HCT116 (cell line): Measurements from ENCODE around the gene ART5. TPM values are rescaled to one million over a fixed set of nuclear protein-coding genes. Genes with fewer than 3 reads are reported as not detected.
A peak's percentile ranks its signal among the peaks of the same experiment; 100 is the strongest.
"Not testable (repeated sequence)": the region's sequence is repeated elsewhere in the genome, so short reads cannot be mapped to it uniquely, and the experiment has no call there.

Experiments used
- ATAC-seq: fragments of 200-7000 bp; cut with Tn5 transposase; 2 replicates; pipeline ENCODE4 v1.9.1; 2020; ENCODE audit warnings: mild to moderate bottlenecking, moderate library complexity
- BruUV-seq: library from RNA; stranded (reverse); fragments of 400-500 nt; replicated peaks from 2 replicates; lab custom pipeline; 2021; lab: Mats Ljungman, UMichigan
- CTCF ChIA-PET: fragments of 300-600 bp; sonication (Branson Sonifier 250); formaldehyde crosslinking; loops from one replicate; lab custom pipeline; 2021; ENCODE audit warnings: antibody characterized with exemption; lab: Charles Lee
- POLR2A ChIA-PET: fragments of 300-600, 350-600 bp; sonication (Branson Sonifier 250); formaldehyde crosslinking; loops from one replicate; lab custom pipeline; 2021; ENCODE audit warnings: antibody characterized with exemption; lab: Charles Lee
- RAD21 ChIA-PET, 2 experiments: fragments of 300-600 bp; sonication (Branson Sonifier 250); formaldehyde crosslinking; loops; one replicate each; lab custom pipeline; 2023; ENCODE audit warnings: low total read pairs in 2 of 2; ENCODE audit not compliant: uncharacterized antibody in 2 of 2, unreplicated experiment in 2 of 2, low non-redundant PET in 1 of 2; lab: Charles Lee
- DNase-seq: peaks from one replicate; pipeline ENCODE4 v3.0.0-alpha.2; 2010; ENCODE audit warnings: low read depth, low spot score
- H2AFZ ChIP-seq: fragments of 200-600 bp; shearing (Covaris generic), sonication (generic); 2 replicates; pipeline ENCODE4 v1.6.1; 2017; ENCODE audit warnings: low read depth, mixed run types, mixed read lengths, antibody characterized with exemption, low read length; ENCODE audit not compliant: poor library complexity, severe bottlenecking
- H3K27ac ChIP-seq: 2 replicates; pipeline ENCODE4 v1.5.1; 2012; ENCODE audit warnings: low read depth, low read length
- H3K27me3 ChIP-seq: fragments of 200-600 bp; sonication (generic); 2 replicates; pipeline ENCODE4 v1.6.1; 2016; ENCODE audit warnings: mixed run types, low read length, mixed read lengths; ENCODE audit not compliant: insufficient read depth
- H3K36me3 ChIP-seq, 2 experiments: fragments of 200-500 bp in 1 of 2; fragments of 200-600 bp in 1 of 2; sonication (Bioruptor generic) in 1 of 2; sonication (generic) in 1 of 2; 2 replicates each; pipeline versions ENCODE4 v1.5.1 to v1.6.1; 2014 to 2016; ENCODE audit warnings: low read length in 2 of 2, inconsistent platforms in 1 of 2, mixed read lengths in 1 of 2, mixed run types in 1 of 2; ENCODE audit not compliant: insufficient read depth in 2 of 2, control insufficient read depth in 1 of 2
- H3K4me1 ChIP-seq, 2 experiments: fragments of 200-600 bp in 1 of 2; sonication (generic) in 1 of 2; 2 replicates each; pipeline versions ENCODE4 v1.5.1 to v1.6.1; 2012 to 2017; ENCODE audit warnings: low read length in 2 of 2, inconsistent platforms in 1 of 2, mild to moderate bottlenecking in 1 of 2, mixed read lengths in 1 of 2, mixed run types in 1 of 2, moderate library complexity in 1 of 2; ENCODE audit not compliant: insufficient read depth in 2 of 2, control insufficient read depth in 1 of 2
- H3K4me2 ChIP-seq: fragments of 200-600 bp; sonication (generic); 2 replicates; pipeline ENCODE4 v1.6.1; 2017; ENCODE audit warnings: mixed run types, low read length, mixed read lengths
- H3K4me3 ChIP-seq, 2 experiments: fragments of 200-600 bp in 1 of 2; sonication (generic) in 1 of 2; replicated peaks in 1 of 2; 2 replicates each; pipeline ENCODE4 v1.5.1; 2011 to 2016; ENCODE audit warnings: low read length in 2 of 2, control low read depth in 1 of 2, low read depth in 1 of 2, mild to moderate bottlenecking in 1 of 2, mixed read lengths in 1 of 2, mixed run types in 1 of 2
- H3K79me2 ChIP-seq: fragments of 200-600 bp; sonication (generic); 2 replicates; pipeline ENCODE4 v1.6.1; 2017; ENCODE audit warnings: mild to moderate bottlenecking, mixed run types, low read length, moderate library complexity, mixed read lengths; ENCODE audit not compliant: insufficient read depth
- H3K9ac ChIP-seq: fragments of 200-600 bp; sonication (generic); 2 replicates; pipeline ENCODE4 v1.6.1; 2016; ENCODE audit warnings: low read length, mixed read lengths
- H3K9me2 ChIP-seq: fragments of 200-600 bp; sonication (generic), shearing (Covaris generic); 2 replicates; pipeline ENCODE4 v1.6.1; 2017; ENCODE audit warnings: mixed run types, mild to moderate bottlenecking, moderate library complexity; ENCODE audit not compliant: insufficient read depth
- H3K9me3 ChIP-seq, 2 experiments: fragments of 200-500 bp in 1 of 2; fragments of 200-600 bp in 1 of 2; sonication (Bioruptor generic) in 1 of 2; sonication (generic) in 1 of 2; 2 replicates each; pipeline ENCODE4 v1.6.1; 2014 to 2017; ENCODE audit warnings: low read length in 2 of 2, mixed read lengths in 2 of 2, inconsistent platforms in 1 of 2, low read depth in 1 of 2, mild to moderate bottlenecking in 1 of 2, mixed run types in 1 of 2, moderate library complexity in 1 of 2; ENCODE audit not compliant: control insufficient read depth in 1 of 2, insufficient read depth in 1 of 2
- H4K20me1 ChIP-seq: fragments of 200-600 bp; sonication (generic), shearing (Covaris generic); 2 replicates; pipeline ENCODE4 v1.6.1; 2017; ENCODE audit warnings: mixed run types, mild to moderate bottlenecking, moderate library complexity; ENCODE audit not compliant: insufficient read depth
- CTCF ChIP-seq, 3 experiments: fragments of 200-600 bp in 1 of 3; sonication (generic) in 1 of 3; IDR thresholded peaks in 2 of 3; conservative IDR thresholded peaks in 1 of 3; 2 replicates each; pipeline ENCODE4 v1.5.1; 2012 to 2017; ENCODE audit warnings: low read depth in 2 of 3, low read length in 2 of 3, antibody characterized with exemption in 1 of 3, borderline replicate concordance in 1 of 3, control low read depth in 1 of 3, mild to moderate bottlenecking in 1 of 3, mixed read lengths in 1 of 3, mixed run types in 1 of 3, moderate library complexity in 1 of 3; ENCODE audit not compliant: insufficient read depth in 1 of 3
- ELF1 ChIP-seq: IDR thresholded peaks from 2 replicates; pipeline ENCODE4 v1.6.1; 2012; ENCODE audit warnings: low read depth, borderline replicate concordance
- EZH2phosphoT487 ChIP-seq: fragments of 200-600 bp; IDR thresholded peaks from 2 replicates; pipeline ENCODE4 v1.6.1; 2018; ENCODE audit warnings: antibody characterized with exemption, borderline replicate concordance
- FOSL1 ChIP-seq: IDR thresholded peaks from 2 replicates; pipeline ENCODE4 v1.6.1; 2012; ENCODE audit warnings: low read depth
- JUND ChIP-seq: IDR thresholded peaks from 2 replicates; pipeline ENCODE4 v1.6.1; 2012
- RAD21 ChIP-seq: IDR thresholded peaks from 2 replicates; pipeline ENCODE4 v1.6.1; 2012; ENCODE audit warnings: low read depth, mild to moderate bottlenecking
- SIN3A ChIP-seq: IDR thresholded peaks from 2 replicates; pipeline ENCODE4 v1.6.1; 2012; ENCODE audit warnings: low read depth
- TCF7L2 ChIP-seq: IDR thresholded peaks from 2 replicates; pipeline ENCODE4 v1.7.0; 2011; ENCODE audit warnings: borderline replicate concordance, inconsistent platforms; ENCODE audit not compliant: insufficient read depth, insufficient read length; ENCODE audit errors: extremely low read depth
- intact Hi-C: fragments of 100-400 bp; cut with micrococcal nuclease; formaldehyde crosslinking; loops from 2 replicates; pipeline ENCODE4 v1.10.0; 2022
- total RNA-seq: library from RNA; stranded (reverse); gene quantifications from one replicate; pipeline ENCODE4 v1.2.1, GENCODE V29; 2021; ENCODE audit not compliant: unreplicated experiment
- TF ChIP-seq, protein P1 (sequence below): IDR thresholded peaks from 2 replicates; pipeline ENCODE4 v1.6.1; 2011; ENCODE audit warnings: mild to moderate bottlenecking, low read length, moderate library complexity; ENCODE audit not compliant: insufficient replicate concordance; ENCODE audit errors: extremely low read depth

Gene ART5
- total RNA-seq, 1 experiment from 2014 or later = 5.6 TPM

GRCh38 chr11:3645552-3645951 is 3.8 kb upstream of the ART5 start (continued):
- TF ChIP-seq CTCF (IDR thresholded peaks at IDR 0.05 in 2 of 3, conservative IDR thresholded peaks at IDR 0.05 in 1 of 3; ENCODE audit: borderline replicate concordance in 1 of 3, insufficient read depth in 1 of 3, low read depth in 2 of 3, low read length in 2 of 3) = no peak
- TF ChIP-seq, protein P1, sequence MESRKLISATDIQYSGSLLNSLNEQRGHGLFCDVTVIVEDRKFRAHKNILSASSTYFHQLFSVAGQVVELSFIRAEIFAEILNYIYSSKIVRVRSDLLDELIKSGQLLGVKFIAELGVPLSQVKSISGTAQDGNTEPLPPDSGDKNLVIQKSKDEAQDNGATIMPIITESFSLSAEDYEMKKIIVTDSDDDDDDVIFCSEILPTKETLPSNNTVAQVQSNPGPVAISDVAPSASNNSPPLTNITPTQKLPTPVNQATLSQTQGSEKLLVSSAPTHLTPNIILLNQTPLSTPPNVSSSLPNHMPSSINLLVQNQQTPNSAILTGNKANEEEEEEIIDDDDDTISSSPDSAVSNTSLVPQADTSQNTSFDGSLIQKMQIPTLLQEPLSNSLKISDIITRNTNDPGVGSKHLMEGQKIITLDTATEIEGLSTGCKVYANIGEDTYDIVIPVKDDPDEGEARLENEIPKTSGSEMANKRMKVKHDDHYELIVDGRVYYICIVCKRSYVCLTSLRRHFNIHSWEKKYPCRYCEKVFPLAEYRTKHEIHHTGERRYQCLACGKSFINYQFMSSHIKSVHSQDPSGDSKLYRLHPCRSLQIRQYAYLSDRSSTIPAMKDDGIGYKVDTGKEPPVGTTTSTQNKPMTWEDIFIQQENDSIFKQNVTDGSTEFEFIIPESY = no peak
- TF ChIP-seq SIN3A = no peak
- TF ChIP-seq ELF1 = no peak
- TF ChIP-seq EZH2phosphoT487 = no peak
- TF ChIP-seq TCF7L2 = no peak
- TF ChIP-seq FOSL1 = no peak
- TF ChIP-seq JUND = no peak

GRCh38 chr11:3644817-3645235 is 3.0 kb upstream of the ART5 start, which contains the start of gene ART1:
ART1 (plus strand) TSS chr11:3645128; CDS start chr11:3659214, 14,086 bp downstream.
- ChIA-PET RAD21 (no interaction called here), CTCF (no interaction called here), POLR2A (no interaction called here)
- intact Hi-C loops = no loop called here
- H3K4me2 ChIP-seq = peak within 1 kb of the TSS; percentile 35
- H3K36me3 ChIP-seq = no peaks in the 10 kb centered on the region
- H3K9me2 ChIP-seq = no peaks in the 10 kb centered on the region
- no peaks in the 10 kb centered on the region for H3K9me3 ChIP-seq
- no peak within 1 kb of the TSS for H2AFZ ChIP-seq
- no peaks in the 10 kb centered on the region for H4K20me1 ChIP-seq
- no TSS peak for BruUV-seq
- H3K27ac ChIP-seq = no peak within 1 kb of the TSS
- H3K9ac ChIP-seq = no peak within 1 kb of the TSS
- no peak within 1 kb of the TSS for H3K4me3 ChIP-seq
- peaks cover 4% of the 10 kb centered on the region; the same call in 1 of the 2 replicates for H3K27me3 ChIP-seq
- no peak for TF ChIP-seq JUND
- TF ChIP-seq RAD21 = no peak
- peak in 2 of 3 experiments; percentile 19 to 34; a peak in 3 of 6 replicates for TF ChIP-seq CTCF (IDR thresholded peaks at IDR 0.05 in 2 of 3, conservative IDR thresholded peaks at IDR 0.05 in 1 of 3; ENCODE audit: borderline replicate concordance in 1 of 3, insufficient read depth in 1 of 3, low read depth in 2 of 3, low read length in 2 of 3)
- peak; percentile 54 for ATAC-seq
- peak; percentile 34 for DNase-seq
- peaks cover 17 to 34% of the 10 kb centered on the region in 2 experiments for H3K4me1 ChIP-seq
- H3K79me2 ChIP-seq = no peaks in the 10 kb centered on the region

DNA sequence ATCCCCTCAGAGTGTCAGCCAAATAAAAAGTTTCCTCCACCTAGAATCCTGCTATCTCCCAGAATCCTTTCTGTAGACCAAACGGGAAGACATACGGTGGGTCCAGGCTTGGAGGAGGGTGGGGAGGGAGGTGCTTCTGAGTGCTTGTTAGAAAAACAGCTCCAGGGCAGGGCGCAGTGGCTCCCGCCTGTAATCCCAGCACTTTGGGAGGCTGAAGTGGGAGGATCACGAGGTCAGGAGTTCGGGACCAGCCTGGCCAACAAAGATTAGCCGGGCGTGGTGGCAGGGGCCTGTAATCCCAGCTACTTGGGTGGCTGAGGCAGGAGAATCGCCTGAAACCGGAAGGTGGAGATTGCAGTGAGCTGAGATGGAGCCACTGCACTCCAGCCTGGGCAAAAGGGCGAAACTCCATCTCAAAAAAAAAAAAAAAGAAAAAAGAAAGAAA is 1.3 kb upstream of the ART5 start:
- BruUV-seq, ATAC-seq, H2AFZ ChIP-seq, DNase-seq, H3K27ac ChIP-seq, H4K20me1 ChIP-seq, H3K9me2 ChIP-seq, H3K79me2 ChIP-seq, intact Hi-C loops, H3K27me3 ChIP-seq, POLR2A ChIA-PET, RAD21 ChIA-PET, H3K9me3 ChIP-seq, H3K36me3 ChIP-seq: not testable (repeated sequence)
- Histone ChIP-seq H3K4me3 (peak overlapping the region in 1 of 2 experiments; percentile 57; a peak in 3 of 4 replicates), H3K4me1 (peaks cover 17 to 34% of the 10 kb centered on the region in 2 experiments), H3K4me2 (peak overlapping the region; percentile 75), H3K9ac (peak overlapping the region; percentile 53)
- CTCF ChIA-PET = interaction anchor here (0.9 kb wide), 1 partner anchor 165 kb away, joined by 3 read pairs; no protein-coding TSS in a partner anchor
